ENCODE data around the gene AAMP. TPM values are rescaled to one million over a fixed set of nuclear protein-coding genes. Genes with fewer than 3 reads are reported as not detected.

The AAMP gene
- total RNA-seq, 1 experiment from 2014 or later: 125 TPM

DNA sequence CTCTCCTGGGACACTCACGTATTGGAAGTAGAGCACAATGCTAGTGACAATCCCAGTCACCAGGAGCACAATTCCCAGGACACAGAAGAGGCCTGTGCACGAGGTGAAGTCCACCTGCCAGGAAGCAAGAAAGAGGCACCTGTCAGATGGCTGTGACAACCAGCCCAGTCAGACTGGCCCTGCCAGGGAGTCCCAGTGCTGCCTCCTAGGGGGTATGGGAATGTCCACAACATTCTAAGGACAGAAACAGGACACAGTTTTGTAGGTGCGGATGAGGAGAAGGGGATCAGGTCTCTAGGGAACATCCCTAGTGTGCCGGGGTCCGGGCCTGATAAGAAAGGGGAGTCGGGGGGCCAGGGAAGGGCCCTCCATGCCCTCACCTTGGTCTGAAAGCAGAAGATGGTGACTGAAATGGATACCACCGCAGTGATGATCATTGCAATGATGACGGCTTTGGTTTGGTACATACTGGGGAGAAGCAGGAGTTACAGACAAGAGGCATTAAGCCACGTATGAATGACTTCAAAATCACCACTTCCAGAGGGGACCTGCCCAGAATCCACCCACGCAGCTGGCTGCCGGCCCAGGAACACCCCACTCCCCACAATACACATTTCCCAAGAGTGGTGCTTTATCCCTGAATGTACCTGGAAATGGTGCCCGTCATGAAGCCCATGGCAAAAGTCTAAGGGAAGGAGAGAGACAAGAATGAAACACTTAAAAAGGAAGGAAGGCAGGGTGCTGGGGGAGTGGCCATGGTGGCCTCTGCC, 7.2 kb upstream of the AAMP start:
- ChIA-PET POLR2A (no interaction called here), CTCF (interaction anchor here (1.2 kb wide), 1 partner anchor 16 kb away, joined by 3 read pairs; no protein-coding TSS in a partner anchor)
- ATAC-seq (no peak), DNase-seq (ENCODE audit: low spot score) (no peak)
- H3K27me3 Mint-ChIP-seq (ENCODE audit: low read depth): no peaks in the 10 kb centered on the region
- no peak overlapping the region; the same call in 1 of the 2 replicates for H3K27ac Mint-ChIP-seq
- H3K4me1 Mint-ChIP-seq: peaks cover 2% of the 10 kb centered on the region; the same call in 1 of the 2 replicates
- no peak overlapping the region for H3K4me3 Mint-ChIP-seq
- TF ChIP-seq ZNF423 (CRISPR knock-in tag; IDR thresholded peaks at IDR 0.05) (no peak), ZNF219 (CRISPR knock-in tag; IDR thresholded peaks at IDR 0.05; ENCODE audit: borderline replicate concordance) (no peak), ZNF317 (CRISPR knock-in tag; IDR thresholded peaks at IDR 0.05; ENCODE audit: borderline replicate concordance, low read depth) (no peak)
- TF ChIP-seq, protein P1, sequence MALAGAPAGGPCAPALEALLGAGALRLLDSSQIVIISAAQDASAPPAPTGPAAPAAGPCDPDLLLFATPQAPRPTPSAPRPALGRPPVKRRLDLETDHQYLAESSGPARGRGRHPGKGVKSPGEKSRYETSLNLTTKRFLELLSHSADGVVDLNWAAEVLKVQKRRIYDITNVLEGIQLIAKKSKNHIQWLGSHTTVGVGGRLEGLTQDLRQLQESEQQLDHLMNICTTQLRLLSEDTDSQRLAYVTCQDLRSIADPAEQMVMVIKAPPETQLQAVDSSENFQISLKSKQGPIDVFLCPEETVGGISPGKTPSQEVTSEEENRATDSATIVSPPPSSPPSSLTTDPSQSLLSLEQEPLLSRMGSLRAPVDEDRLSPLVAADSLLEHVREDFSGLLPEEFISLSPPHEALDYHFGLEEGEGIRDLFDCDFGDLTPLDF (CRISPR knock-in tag; IDR thresholded peaks at IDR 0.05): no peak
- TF ChIP-seq, protein P2, sequence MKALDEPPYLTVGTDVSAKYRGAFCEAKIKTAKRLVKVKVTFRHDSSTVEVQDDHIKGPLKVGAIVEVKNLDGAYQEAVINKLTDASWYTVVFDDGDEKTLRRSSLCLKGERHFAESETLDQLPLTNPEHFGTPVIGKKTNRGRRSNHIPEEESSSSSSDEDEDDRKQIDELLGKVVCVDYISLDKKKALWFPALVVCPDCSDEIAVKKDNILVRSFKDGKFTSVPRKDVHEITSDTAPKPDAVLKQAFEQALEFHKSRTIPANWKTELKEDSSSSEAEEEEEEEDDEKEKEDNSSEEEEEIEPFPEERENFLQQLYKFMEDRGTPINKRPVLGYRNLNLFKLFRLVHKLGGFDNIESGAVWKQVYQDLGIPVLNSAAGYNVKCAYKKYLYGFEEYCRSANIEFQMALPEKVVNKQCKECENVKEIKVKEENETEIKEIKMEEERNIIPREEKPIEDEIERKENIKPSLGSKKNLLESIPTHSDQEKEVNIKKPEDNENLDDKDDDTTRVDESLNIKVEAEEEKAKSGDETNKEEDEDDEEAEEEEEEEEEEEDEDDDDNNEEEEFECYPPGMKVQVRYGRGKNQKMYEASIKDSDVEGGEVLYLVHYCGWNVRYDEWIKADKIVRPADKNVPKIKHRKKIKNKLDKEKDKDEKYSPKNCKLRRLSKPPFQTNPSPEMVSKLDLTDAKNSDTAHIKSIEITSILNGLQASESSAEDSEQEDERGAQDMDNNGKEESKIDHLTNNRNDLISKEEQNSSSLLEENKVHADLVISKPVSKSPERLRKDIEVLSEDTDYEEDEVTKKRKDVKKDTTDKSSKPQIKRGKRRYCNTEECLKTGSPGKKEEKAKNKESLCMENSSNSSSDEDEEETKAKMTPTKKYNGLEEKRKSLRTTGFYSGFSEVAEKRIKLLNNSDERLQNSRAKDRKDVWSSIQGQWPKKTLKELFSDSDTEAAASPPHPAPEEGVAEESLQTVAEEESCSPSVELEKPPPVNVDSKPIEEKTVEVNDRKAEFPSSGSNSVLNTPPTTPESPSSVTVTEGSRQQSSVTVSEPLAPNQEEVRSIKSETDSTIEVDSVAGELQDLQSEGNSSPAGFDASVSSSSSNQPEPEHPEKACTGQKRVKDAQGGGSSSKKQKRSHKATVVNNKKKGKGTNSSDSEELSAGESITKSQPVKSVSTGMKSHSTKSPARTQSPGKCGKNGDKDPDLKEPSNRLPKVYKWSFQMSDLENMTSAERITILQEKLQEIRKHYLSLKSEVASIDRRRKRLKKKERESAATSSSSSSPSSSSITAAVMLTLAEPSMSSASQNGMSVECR (CRISPR knock-in tag; IDR thresholded peaks at IDR 0.05; ENCODE audit: borderline replicate concordance): no peak
- peaks cover 23% of the 10 kb centered on the region for H3K36me3 Mint-ChIP-seq
- H3K9me3 Mint-ChIP-seq: no peaks in the 10 kb centered on the region

DNA sequence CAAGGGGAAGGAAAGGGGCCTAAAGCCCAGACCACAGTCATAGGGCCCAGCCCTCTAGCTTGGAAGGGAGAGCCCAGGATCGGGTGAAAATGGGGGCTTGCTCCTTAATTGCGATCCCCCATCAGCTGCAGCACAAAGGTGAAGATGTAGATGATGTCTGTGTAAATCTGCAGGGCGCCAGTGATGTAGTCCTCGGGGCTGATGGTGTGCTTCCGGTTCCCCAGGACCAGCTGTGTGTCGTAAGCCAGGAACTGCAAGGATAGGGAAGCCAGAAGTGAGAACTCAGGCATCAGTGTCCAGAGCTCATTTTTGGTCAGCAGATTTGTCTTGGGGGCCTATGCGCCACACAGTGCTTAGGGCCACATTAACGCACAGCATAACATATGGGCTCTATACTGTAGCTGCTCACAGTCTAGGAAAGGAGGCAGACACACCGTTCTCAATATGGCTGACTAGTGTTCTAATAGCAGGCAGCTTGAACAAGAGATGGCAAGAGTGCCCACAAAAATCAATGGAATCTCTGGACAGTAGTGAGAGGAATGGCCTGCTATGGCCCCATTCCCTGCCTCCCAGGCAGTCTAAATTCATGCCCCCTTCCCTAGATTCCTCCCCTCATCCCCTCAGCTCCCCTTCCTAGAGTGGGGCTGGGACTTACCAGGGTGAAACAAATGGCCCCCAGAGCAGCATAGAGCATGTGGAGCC, 5.6 kb upstream of the AAMP start:
- H3K9me3 Mint-ChIP-seq: no peaks in the 10 kb centered on the region
- no peak overlapping the region for H3K27ac Mint-ChIP-seq
- CTCF ChIA-PET: interaction anchor here (1.0 to 1.2 kb wide), 6 partner anchors 16 to 45 kb away, joined by 3 to 5 read pairs (median 4); partner anchors contain the start of gene TMBIM1
- H3K27me3 Mint-ChIP-seq (ENCODE audit: low read depth): no peaks in the 10 kb centered on the region
- peaks cover 23% of the 10 kb centered on the region for H3K36me3 Mint-ChIP-seq
- H3K4me1 Mint-ChIP-seq: peaks cover 14% of the 10 kb centered on the region
- POLR2A ChIA-PET: interaction anchor here (0.8 kb wide), 1 partner anchor 11 kb away, joined by 3 read pairs; no protein-coding TSS in a partner anchor
- H3K4me3 Mint-ChIP-seq: no peak overlapping the region
- DNase-seq (ENCODE audit: low spot score): no peak
- ATAC-seq: no peak
- TF ChIP-seq CBFB (CRISPR knock-in tag; IDR thresholded peaks at IDR 0.05; ENCODE audit: low read depth) (no peak), PRRX2 (CRISPR knock-in tag; IDR thresholded peaks at IDR 0.05) (no peak), SP1 (CRISPR knock-in tag; conservative IDR thresholded peaks at IDR 0.05) (no peak), ZBTB21 (CRISPR knock-in tag; IDR thresholded peaks at IDR 0.05; ENCODE audit: borderline replicate concordance) (no peak), TP53 (CRISPR knock-in tag; IDR thresholded peaks at IDR 0.05) (no peak), ZNF317 (CRISPR knock-in tag; IDR thresholded peaks at IDR 0.05; ENCODE audit: borderline replicate concordance, low read depth) (no peak)
- TF ChIP-seq, protein P3, sequence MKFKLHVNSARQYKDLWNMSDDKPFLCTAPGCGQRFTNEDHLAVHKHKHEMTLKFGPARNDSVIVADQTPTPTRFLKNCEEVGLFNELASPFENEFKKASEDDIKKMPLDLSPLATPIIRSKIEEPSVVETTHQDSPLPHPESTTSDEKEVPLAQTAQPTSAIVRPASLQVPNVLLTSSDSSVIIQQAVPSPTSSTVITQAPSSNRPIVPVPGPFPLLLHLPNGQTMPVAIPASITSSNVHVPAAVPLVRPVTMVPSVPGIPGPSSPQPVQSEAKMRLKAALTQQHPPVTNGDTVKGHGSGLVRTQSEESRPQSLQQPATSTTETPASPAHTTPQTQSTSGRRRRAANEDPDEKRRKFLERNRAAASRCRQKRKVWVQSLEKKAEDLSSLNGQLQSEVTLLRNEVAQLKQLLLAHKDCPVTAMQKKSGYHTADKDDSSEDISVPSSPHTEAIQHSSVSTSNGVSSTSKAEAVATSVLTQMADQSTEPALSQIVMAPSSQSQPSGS (CRISPR knock-in tag; IDR thresholded peaks at IDR 0.05; ENCODE audit: borderline replicate concordance, low read depth): no peak
- TF ChIP-seq, protein P4, sequence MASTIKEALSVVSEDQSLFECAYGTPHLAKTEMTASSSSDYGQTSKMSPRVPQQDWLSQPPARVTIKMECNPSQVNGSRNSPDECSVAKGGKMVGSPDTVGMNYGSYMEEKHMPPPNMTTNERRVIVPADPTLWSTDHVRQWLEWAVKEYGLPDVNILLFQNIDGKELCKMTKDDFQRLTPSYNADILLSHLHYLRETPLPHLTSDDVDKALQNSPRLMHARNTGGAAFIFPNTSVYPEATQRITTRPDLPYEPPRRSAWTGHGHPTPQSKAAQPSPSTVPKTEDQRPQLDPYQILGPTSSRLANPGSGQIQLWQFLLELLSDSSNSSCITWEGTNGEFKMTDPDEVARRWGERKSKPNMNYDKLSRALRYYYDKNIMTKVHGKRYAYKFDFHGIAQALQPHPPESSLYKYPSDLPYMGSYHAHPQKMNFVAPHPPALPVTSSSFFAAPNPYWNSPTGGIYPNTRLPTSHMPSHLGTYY (CRISPR knock-in tag; IDR thresholded peaks at IDR 0.05): no peak
- TF ChIP-seq, protein P5, sequence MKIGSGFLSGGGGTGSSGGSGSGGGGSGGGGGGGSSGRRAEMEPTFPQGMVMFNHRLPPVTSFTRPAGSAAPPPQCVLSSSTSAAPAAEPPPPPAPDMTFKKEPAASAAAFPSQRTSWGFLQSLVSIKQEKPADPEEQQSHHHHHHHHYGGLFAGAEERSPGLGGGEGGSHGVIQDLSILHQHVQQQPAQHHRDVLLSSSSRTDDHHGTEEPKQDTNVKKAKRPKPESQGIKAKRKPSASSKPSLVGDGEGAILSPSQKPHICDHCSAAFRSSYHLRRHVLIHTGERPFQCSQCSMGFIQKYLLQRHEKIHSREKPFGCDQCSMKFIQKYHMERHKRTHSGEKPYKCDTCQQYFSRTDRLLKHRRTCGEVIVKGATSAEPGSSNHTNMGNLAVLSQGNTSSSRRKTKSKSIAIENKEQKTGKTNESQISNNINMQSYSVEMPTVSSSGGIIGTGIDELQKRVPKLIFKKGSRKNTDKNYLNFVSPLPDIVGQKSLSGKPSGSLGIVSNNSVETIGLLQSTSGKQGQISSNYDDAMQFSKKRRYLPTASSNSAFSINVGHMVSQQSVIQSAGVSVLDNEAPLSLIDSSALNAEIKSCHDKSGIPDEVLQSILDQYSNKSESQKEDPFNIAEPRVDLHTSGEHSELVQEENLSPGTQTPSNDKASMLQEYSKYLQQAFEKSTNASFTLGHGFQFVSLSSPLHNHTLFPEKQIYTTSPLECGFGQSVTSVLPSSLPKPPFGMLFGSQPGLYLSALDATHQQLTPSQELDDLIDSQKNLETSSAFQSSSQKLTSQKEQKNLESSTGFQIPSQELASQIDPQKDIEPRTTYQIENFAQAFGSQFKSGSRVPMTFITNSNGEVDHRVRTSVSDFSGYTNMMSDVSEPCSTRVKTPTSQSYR (CRISPR knock-in tag; IDR thresholded peaks at IDR 0.05): no peak
- TF ChIP-seq, protein P6, sequence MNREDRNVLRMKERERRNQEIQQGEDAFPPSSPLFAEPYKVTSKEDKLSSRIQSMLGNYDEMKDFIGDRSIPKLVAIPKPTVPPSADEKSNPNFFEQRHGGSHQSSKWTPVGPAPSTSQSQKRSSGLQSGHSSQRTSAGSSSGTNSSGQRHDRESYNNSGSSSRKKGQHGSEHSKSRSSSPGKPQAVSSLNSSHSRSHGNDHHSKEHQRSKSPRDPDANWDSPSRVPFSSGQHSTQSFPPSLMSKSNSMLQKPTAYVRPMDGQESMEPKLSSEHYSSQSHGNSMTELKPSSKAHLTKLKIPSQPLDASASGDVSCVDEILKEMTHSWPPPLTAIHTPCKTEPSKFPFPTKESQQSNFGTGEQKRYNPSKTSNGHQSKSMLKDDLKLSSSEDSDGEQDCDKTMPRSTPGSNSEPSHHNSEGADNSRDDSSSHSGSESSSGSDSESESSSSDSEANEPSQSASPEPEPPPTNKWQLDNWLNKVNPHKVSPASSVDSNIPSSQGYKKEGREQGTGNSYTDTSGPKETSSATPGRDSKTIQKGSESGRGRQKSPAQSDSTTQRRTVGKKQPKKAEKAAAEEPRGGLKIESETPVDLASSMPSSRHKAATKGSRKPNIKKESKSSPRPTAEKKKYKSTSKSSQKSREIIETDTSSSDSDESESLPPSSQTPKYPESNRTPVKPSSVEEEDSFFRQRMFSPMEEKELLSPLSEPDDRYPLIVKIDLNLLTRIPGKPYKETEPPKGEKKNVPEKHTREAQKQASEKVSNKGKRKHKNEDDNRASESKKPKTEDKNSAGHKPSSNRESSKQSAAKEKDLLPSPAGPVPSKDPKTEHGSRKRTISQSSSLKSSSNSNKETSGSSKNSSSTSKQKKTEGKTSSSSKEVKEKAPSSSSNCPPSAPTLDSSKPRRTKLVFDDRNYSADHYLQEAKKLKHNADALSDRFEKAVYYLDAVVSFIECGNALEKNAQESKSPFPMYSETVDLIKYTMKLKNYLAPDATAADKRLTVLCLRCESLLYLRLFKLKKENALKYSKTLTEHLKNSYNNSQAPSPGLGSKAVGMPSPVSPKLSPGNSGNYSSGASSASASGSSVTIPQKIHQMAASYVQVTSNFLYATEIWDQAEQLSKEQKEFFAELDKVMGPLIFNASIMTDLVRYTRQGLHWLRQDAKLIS (CRISPR knock-in tag; IDR thresholded peaks at IDR 0.05; ENCODE audit: borderline replicate concordance): no peak
